GM18951 (cell line): ENCODE data around the gene SEMA6A.

Source experiments
- POLR2A ChIP-seq: IDR thresholded peaks from 4 replicates; pipeline ENCODE4 v1.6.1; 2011; ENCODE audit warnings: mild to moderate bottlenecking; ENCODE audit not compliant: insufficient read length, insufficient read depth; ENCODE audit errors: extremely low read depth
- in situ Hi-C: fragments of 300-500 bp; cut with MboI; formaldehyde crosslinking; loops from one replicate; pipeline ENCODE4 v1.12.0; 2022; ENCODE audit warnings: low sequenced_read_pairs, mixed read lengths, inconsistent platforms; ENCODE audit not compliant: unreplicated experiment

Gene SEMA6A

GRCh38 chr5:116444373-116445295 is 130.0 kb downstream of the SEMA6A start:
- TF ChIP-seq POLR2A = no peak
- in situ Hi-C loops = no loop called here

- TF ChIP-seq POLR2A = no peak
- in situ Hi-C loops = no loop called here
Measured at GRCh38 chr5:116442931-116443551, 131.6 kb downstream of the SEMA6A start.

- no peak for TF ChIP-seq POLR2A
- in situ Hi-C loops = no loop called here
Measured at GRCh38 chr5:116442095-116442534, 132.5 kb downstream of the SEMA6A start.

GRCh38 chr5:116441223-116441622 is 133.4 kb downstream of the SEMA6A start:
- TF ChIP-seq POLR2A = no peak
- in situ Hi-C loops = no loop called here

DNA sequence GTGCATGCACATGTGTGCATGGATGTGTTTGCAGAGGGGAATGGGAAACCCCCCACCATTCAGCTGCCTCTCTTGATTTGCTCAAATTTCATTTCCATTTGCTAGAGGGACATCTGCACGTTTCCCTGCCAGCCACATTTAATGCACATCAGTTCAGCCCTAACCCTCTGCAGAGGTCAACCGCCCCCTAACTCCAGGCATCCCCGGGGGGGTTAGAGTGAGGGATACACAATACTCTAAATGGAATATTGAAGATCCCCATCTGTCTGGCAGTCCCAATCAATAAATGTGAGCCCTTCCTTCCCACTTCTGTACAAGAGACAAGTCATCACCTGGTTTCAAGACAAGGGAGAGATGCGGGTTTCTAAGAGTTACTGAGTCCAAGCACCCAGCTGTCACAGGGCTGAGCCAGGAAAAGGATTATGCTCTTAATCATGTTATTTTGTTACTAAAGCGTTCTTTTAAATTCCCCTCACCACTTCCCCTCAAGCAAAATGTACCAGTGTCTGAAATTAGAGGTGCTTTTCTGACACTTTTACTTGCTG is 134.1 kb downstream of the SEMA6A start:
- in situ Hi-C loops = no loop called here
- no peak for TF ChIP-seq POLR2A

DNA sequence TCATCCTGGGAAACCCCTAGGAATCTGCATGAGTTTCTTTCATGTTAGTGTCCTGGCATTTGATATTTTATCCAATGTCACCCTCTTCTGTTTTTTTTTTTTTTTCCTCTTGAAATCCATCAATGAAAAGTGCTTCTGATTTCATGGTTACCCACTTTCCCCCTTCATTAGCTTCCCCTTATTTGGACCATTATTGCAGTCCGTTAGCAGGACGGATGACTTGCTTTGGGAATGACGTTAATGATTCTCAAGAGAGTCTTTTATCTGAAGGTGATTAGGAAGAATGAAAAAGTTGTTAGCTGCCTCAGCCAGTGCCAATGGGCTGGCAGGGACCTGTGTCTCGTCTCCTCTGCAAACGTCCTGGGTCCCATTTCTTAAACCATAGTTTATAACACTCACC is 134.7 kb downstream of the SEMA6A start:
- in situ Hi-C loops = no loop called here
- no peak for TF ChIP-seq POLR2A

- TF ChIP-seq POLR2A = no peak
- in situ Hi-C loops = no loop called here
Measured at GRCh38 chr5:116438979-116439554, 135.6 kb downstream of the SEMA6A start.

GRCh38 chr5:116437922-116438578 is 136.6 kb downstream of the SEMA6A start:
- in situ Hi-C loops = no loop called here
- no peak for TF ChIP-seq POLR2A

GRCh38 chr5:116437351-116437705 is 137.3 kb downstream of the SEMA6A start:
- in situ Hi-C loops = no loop called here
- TF ChIP-seq POLR2A = no peak

DNA sequence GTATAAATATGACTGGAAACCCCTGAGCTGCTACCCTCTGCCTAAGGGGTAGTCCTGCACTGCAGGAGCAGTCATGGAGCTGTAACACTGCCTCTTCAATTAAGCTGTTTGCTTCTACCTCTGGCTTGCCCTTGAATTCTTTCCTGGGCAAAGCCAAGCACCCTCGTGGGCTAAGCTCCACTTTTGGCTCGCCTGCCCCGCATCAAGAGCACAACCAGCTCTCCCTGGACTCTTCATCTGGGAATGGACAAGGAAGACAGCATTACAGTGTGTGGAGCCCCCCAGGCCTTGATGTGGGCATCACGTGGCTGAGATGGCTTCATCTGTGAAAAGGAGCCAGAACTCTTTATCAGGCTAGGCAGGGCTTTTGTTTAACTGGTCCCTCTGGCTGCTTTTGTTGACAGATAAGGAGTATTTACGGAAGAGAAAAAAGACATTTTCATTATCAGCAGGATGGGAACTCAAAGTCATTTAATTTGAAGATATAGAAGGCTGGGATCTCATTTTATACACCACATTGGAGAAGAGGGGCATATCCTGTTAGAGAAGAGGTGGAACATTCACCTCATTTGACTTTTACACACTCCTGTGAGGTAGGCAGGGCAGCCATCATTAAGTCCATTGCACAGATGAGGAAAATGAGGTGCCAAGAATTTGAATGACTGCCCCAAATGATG is 137.8 kb downstream of the SEMA6A start:
- in situ Hi-C loops = no loop called here
- no peak for TF ChIP-seq POLR2A

DNA sequence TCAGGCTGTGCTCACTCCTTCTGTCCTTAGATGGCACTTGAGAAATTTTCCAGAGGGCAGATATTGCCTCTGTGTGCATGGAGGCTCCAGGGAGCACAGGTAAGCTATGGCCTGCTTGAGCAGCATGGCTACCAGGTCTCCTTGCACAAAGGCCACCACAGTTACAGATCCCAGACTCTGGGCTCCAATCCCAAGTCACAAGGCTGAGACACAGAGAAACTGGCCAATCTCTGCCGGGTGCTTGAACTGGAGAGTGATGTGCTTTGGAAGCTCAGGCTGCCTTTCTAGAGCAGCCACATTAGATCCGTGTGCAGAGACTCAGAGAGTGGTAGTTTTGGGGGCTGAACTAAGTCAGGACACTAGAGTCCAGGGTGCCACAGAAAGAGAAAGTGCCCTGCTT is 145.7 kb downstream of the SEMA6A start:
- no peak for TF ChIP-seq POLR2A
- in situ Hi-C loops = no loop called here

DNA sequence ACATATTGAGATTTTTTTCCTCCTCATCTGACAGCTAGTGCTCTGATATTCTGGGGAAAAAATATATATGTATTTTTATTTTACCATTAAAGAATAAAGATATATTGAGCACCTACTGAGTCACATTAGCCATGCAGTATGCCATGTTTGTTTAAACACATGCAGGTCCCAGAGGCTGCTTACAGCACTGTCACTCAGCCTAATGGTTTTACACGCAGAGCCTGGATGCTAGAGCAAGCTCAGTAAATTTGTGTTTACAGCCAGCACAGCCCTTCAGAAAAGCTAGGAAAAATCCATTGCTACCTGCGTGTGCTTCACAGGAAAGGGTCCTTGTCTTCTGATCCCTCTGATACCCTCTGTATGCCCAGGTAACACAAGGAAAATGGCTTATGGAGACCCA is 146.2 kb downstream of the SEMA6A start:
- in situ Hi-C loops = no loop called here
- TF ChIP-seq POLR2A = no peak
